Measurements from ENCODE around the gene ONECUT3. TPM values are rescaled to one million over a fixed set of nuclear protein-coding genes. Genes with fewer than 3 reads are reported as not detected.
"Not testable (repeated sequence)": the region's sequence is repeated elsewhere in the genome, so short reads cannot be mapped to it uniquely, and the experiment has no call there.

The ONECUT3 gene
- total and polyA plus RNA-seq, 4 donors = not detected

DNA sequence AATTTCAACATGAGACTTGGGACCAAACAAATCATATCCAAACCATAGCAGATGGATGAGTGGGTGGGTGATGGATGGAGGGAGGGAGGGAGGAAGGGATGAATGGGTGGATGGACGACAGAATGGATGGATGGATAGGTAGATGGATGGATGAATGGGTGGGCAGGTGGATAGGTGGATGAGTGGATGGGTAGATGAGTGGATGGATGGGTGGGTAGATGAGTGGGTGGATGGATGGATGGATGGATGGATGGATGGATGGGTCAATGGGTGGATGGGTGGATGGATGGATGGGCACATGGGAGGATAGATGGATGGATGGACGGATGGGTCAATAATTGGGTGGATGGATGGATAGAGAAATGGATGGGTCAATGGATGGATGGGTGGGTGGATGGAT, 47.9 kb upstream of the ONECUT3 start:
- H3K4me1 ChIP-seq (ENCODE audit: control insufficient read depth in 4 of 4, insufficient read depth in 4 of 4, low read length in 3 of 4) = no peaks in the 10 kb centered on the region
- no peak overlapping the region for H3K27ac ChIP-seq (ENCODE audit: low read depth in 1 of 2, low read length in 2 of 2)
- 74% methylated on average over 2 of the region's 2 CpGs for whole genome bisulfite sequencing
- H3K9me3 ChIP-seq (ENCODE audit: control insufficient read depth in 4 of 4, low read length in 3 of 4) = peaks cover 0 to 13% (median 4%) of the 10 kb centered on the region in 4 donors
- H3K36me3 ChIP-seq (ENCODE audit: control insufficient read depth in 4 of 4, insufficient read depth in 3 of 4, low read depth in 1 of 4, low read length in 3 of 4) = no peaks in the 10 kb centered on the region
- no peak overlapping the region for H3K4me3 ChIP-seq (ENCODE audit: low read depth in 1 of 3, low read length in 3 of 3)
- H3K27me3 ChIP-seq (ENCODE audit: control insufficient read depth in 4 of 4, insufficient read depth in 4 of 4, low read length in 3 of 4) = peaks cover 0 to 5% (median 1%) of the 10 kb centered on the region in 4 donors
- DNase-seq (ENCODE audit: low spot score) = no peak
- H3K9ac ChIP-seq (ENCODE audit: low read depth in 1 of 2, low read length in 2 of 2) = no peak overlapping the region
- no peak for TF ChIP-seq TAF1 (conservative IDR thresholded peaks at IDR 0.05)
- TF ChIP-seq RAD21 (IDR thresholded peaks at IDR 0.05) = no peak

DNA sequence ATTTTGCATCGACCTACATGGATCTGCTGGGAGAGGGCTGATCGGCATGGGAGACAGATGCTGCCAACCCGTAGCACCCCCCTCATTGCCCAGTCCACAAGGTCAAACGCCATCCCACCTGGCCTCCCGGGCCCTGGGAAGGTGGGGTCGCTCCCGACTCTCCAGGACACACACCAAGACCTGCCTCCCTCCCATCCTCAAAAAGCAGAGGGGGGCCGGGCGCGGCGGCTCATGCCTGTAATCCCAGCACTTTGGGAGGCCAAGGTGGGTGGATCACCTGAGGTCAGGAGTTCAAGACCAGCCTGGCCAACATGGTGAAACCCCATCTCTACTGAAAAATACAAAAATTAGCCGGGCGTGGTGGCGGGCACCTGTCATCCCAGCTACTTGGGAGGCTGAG, 46.7 kb upstream of the ONECUT3 start:
- not testable (repeated sequence) for H3K27me3 ChIP-seq (ENCODE audit: control insufficient read depth in 4 of 4, insufficient read depth in 4 of 4, low read length in 3 of 4); DNase-seq (ENCODE audit: low spot score); H3K4me3 ChIP-seq (ENCODE audit: low read depth in 1 of 3, low read length in 3 of 3); H3K4me1 ChIP-seq (ENCODE audit: control insufficient read depth in 4 of 4, insufficient read depth in 4 of 4, low read length in 3 of 4); H3K36me3 ChIP-seq (ENCODE audit: control insufficient read depth in 4 of 4, insufficient read depth in 3 of 4, low read depth in 1 of 4, low read length in 3 of 4); H3K27ac ChIP-seq (ENCODE audit: low read depth in 1 of 2, low read length in 2 of 2); H3K9ac ChIP-seq (ENCODE audit: low read depth in 1 of 2, low read length in 2 of 2)
- peaks cover 0 to 13% (median 4%) of the 10 kb centered on the region in 4 donors for H3K9me3 ChIP-seq (ENCODE audit: control insufficient read depth in 4 of 4, low read length in 3 of 4)
- WGBS = 83% methylated on average over 14 of the region's 14 CpGs

DNA sequence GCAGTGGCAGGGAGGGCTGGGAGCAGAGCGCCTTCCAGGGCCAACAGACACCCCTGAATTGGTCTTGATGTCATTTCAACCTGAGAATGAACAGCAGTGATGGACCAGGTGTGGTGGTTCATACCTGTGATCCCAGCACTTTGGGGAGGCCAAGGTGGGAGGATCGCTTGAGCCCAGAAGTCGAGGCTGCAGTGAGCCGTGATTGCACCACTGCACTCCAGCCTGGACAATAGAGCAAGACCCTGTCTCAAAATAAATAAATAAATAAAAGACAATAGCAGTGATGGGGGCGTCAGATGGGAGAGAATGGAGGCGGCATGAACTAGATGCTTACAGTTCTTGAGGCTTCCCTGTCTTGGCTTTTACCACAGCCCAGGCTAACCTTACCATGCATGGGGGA, 46.1 kb upstream of the ONECUT3 start:
- no peak for TF ChIP-seq SP1 (IDR thresholded peaks at IDR 0.05)
- TF ChIP-seq, protein P1, sequence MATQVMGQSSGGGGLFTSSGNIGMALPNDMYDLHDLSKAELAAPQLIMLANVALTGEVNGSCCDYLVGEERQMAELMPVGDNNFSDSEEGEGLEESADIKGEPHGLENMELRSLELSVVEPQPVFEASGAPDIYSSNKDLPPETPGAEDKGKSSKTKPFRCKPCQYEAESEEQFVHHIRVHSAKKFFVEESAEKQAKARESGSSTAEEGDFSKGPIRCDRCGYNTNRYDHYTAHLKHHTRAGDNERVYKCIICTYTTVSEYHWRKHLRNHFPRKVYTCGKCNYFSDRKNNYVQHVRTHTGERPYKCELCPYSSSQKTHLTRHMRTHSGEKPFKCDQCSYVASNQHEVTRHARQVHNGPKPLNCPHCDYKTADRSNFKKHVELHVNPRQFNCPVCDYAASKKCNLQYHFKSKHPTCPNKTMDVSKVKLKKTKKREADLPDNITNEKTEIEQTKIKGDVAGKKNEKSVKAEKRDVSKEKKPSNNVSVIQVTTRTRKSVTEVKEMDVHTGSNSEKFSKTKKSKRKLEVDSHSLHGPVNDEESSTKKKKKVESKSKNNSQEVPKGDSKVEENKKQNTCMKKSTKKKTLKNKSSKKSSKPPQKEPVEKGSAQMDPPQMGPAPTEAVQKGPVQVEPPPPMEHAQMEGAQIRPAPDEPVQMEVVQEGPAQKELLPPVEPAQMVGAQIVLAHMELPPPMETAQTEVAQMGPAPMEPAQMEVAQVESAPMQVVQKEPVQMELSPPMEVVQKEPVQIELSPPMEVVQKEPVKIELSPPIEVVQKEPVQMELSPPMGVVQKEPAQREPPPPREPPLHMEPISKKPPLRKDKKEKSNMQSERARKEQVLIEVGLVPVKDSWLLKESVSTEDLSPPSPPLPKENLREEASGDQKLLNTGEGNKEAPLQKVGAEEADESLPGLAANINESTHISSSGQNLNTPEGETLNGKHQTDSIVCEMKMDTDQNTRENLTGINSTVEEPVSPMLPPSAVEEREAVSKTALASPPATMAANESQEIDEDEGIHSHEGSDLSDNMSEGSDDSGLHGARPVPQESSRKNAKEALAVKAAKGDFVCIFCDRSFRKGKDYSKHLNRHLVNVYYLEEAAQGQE (IDR thresholded peaks at IDR 0.05) = no peak
- TF ChIP-seq FOXA2 (IDR thresholded peaks at IDR 0.05) = no peak
- no peak for TF ChIP-seq RAD21 (IDR thresholded peaks at IDR 0.05)
- no peak for TF ChIP-seq FOXA1 (IDR thresholded peaks at IDR 0.05)
- no peak for TF ChIP-seq EGR1 (IDR thresholded peaks at IDR 0.05; ENCODE audit: low read depth in 2 of 2)
- TF ChIP-seq, protein P2, sequence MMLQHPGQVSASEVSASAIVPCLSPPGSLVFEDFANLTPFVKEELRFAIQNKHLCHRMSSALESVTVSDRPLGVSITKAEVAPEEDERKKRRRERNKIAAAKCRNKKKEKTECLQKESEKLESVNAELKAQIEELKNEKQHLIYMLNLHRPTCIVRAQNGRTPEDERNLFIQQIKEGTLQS (IDR thresholded peaks at IDR 0.05) = no peak
- TF ChIP-seq, protein P3, sequence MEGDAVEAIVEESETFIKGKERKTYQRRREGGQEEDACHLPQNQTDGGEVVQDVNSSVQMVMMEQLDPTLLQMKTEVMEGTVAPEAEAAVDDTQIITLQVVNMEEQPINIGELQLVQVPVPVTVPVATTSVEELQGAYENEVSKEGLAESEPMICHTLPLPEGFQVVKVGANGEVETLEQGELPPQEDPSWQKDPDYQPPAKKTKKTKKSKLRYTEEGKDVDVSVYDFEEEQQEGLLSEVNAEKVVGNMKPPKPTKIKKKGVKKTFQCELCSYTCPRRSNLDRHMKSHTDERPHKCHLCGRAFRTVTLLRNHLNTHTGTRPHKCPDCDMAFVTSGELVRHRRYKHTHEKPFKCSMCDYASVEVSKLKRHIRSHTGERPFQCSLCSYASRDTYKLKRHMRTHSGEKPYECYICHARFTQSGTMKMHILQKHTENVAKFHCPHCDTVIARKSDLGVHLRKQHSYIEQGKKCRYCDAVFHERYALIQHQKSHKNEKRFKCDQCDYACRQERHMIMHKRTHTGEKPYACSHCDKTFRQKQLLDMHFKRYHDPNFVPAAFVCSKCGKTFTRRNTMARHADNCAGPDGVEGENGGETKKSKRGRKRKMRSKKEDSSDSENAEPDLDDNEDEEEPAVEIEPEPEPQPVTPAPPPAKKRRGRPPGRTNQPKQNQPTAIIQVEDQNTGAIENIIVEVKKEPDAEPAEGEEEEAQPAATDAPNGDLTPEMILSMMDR (IDR thresholded peaks at IDR 0.05; ENCODE audit: low read depth, low read length, missing input control) = no peak
- TF ChIP-seq RXRA (IDR thresholded peaks at IDR 0.05) = no peak
- Histone ChIP-seq H3K27me3 (ENCODE audit: control insufficient read depth in 4 of 4, insufficient read depth in 4 of 4, low read length in 3 of 4) (peaks cover 0 to 3% (median 0%) of the 10 kb centered on the region in 4 donors), H3K36me3 (ENCODE audit: control insufficient read depth in 4 of 4, insufficient read depth in 3 of 4, low read depth in 1 of 4, low read length in 3 of 4) (no peaks in the 10 kb centered on the region), H3K4me1 (ENCODE audit: control insufficient read depth in 4 of 4, insufficient read depth in 4 of 4, low read length in 3 of 4) (no peaks in the 10 kb centered on the region), H3K27ac (ENCODE audit: low read depth in 1 of 2, low read length in 2 of 2) (no peak overlapping the region), H3K4me3 (ENCODE audit: low read depth in 1 of 3, low read length in 3 of 3) (no peak overlapping the region), H3K9ac (ENCODE audit: low read depth in 1 of 2, low read length in 2 of 2) (no peak overlapping the region), H3K9me3 (ENCODE audit: control insufficient read depth in 4 of 4, low read length in 3 of 4) (peaks cover 0 to 13% (median 4%) of the 10 kb centered on the region in 4 donors)
- WGBS = 85% methylated on average over 6 of the region's 6 CpGs
- DNase-seq (ENCODE audit: low spot score) = no peak

All from liver (tissue), 9 donors.